Thoracic aorta (tissue), 2 donors: ENCODE data around the gene TM4SF1. TPM values are rescaled to one million over a fixed set of nuclear protein-coding genes. Genes with fewer than 3 reads are reported as not detected.

Experiments
- ATAC-seq: fragments of 150-250 bp; one replicate; pipeline ENCODE4 v1.8.0; 2017; ENCODE audit warnings: low read depth; ENCODE audit not compliant: insufficient number of reproducible peaks, low FRiP score
- DNase-seq: peaks from one replicate; pipeline ENCODE4 v3.0.0-alpha.2; 2020; ENCODE audit warnings: low spot score
- H3K27ac ChIP-seq, 2 donors: fragments of 200-600 bp; sonication (generic); 1 replicate in 1 of 2; 2 replicates in 1 of 2; pipeline ENCODE4 v1.5.1; 2016; ENCODE audit warnings: mild to moderate bottlenecking in 2 of 2, moderate library complexity in 2 of 2
- H3K27me3 ChIP-seq: fragments of 200-600 bp; sonication (generic); replicated peaks from 2 replicates; pipeline ENCODE4 v1.6.0; 2016; ENCODE audit warnings: mild to moderate bottlenecking; ENCODE audit not compliant: insufficient read depth
- H3K36me3 ChIP-seq: fragments of 200-600 bp; sonication (generic); one replicate; pipeline ENCODE4 v1.5.1; 2016
- H3K4me1 ChIP-seq, 2 donors: fragments of 200-600 bp; sonication (generic); 1 replicate in 1 of 2; 2 replicates in 1 of 2; pipeline versions ENCODE4 v1.5.1 to v1.6.0; 2016; ENCODE audit warnings: low read depth in 2 of 2, mild to moderate bottlenecking in 1 of 2; ENCODE audit not compliant: control insufficient read depth in 1 of 2
- H3K4me3 ChIP-seq: fragments of 200-600 bp; sonication (generic); 2 replicates; pipeline ENCODE4 v1.5.1; 2016; ENCODE audit warnings: mild to moderate bottlenecking
- H3K9me3 ChIP-seq: fragments of 200-600 bp; sonication (generic); 2 replicates; pipeline ENCODE4 v1.5.1; 2016
- total RNA-seq, 2 donors: library from RNA; depleted of rRNA; stranded (reverse); fragments of >200 nt; gene quantifications; one replicate each; pipeline versions ENCODE4 v1.1.0 to v1.2.3, GENCODE V29; 2016
- TF ChIP-seq, protein P1 (sequence below): fragments of 200-600 bp; sonication (generic); IDR thresholded peaks from one replicate; pipeline ENCODE4 v1.5.1; 2019; ENCODE audit warnings: antibody characterized with exemption

Gene TM4SF1
- total RNA-seq, 2 donors from 2014 or later, result 227 to 342 TPM

DNA sequence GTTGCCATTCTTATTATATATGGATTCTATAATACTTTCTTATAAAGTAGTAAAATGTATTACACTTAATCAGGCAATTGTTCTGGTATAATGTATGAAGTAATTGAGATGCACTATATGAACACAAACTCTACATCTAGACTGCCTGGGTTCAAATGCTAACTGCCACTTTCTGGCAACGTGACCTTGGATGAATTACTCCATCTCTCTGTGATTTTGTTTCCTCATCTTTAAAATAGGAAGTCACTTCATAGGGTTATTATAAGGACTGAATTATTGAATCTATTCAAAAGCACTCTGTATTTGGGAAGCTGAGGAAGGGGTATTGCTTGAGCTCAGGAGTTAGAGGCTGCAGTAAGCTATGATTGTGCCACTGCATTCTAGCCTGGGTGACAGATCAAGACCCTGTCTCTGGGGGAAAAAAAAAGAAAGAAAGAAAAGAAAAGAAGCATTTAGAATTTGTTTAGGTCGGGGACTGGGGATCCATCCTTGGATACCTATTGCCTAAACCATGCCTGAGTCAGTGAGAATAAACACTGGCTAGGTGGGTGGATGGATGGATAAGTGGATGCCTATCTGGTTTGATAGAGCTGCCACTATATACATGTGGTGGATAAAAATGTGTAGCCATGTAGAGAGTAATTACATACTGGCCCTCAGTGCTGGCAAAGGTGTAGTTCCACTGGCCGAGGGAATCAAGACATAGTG, 2.5 kb downstream of the TM4SF1 start:
- peak overlapping the region; percentile 71 for H3K4me3 ChIP-seq
- H3K36me3 ChIP-seq, result peaks cover 3% of the 10 kb centered on the region
- TF ChIP-seq, protein P1, sequence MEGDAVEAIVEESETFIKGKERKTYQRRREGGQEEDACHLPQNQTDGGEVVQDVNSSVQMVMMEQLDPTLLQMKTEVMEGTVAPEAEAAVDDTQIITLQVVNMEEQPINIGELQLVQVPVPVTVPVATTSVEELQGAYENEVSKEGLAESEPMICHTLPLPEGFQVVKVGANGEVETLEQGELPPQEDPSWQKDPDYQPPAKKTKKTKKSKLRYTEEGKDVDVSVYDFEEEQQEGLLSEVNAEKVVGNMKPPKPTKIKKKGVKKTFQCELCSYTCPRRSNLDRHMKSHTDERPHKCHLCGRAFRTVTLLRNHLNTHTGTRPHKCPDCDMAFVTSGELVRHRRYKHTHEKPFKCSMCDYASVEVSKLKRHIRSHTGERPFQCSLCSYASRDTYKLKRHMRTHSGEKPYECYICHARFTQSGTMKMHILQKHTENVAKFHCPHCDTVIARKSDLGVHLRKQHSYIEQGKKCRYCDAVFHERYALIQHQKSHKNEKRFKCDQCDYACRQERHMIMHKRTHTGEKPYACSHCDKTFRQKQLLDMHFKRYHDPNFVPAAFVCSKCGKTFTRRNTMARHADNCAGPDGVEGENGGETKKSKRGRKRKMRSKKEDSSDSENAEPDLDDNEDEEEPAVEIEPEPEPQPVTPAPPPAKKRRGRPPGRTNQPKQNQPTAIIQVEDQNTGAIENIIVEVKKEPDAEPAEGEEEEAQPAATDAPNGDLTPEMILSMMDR, result no peak
- peaks cover 24 to 70% of the 10 kb centered on the region in 2 donors for H3K4me1 ChIP-seq
- no peaks in the 10 kb centered on the region for H3K27me3 ChIP-seq
- ATAC-seq, result no peak
- H3K27ac ChIP-seq, result peak overlapping the region in 1 of 2 donors; percentile 70
- no peak for DNase-seq
- no peaks in the 10 kb centered on the region for H3K9me3 ChIP-seq

- Histone ChIP-seq H3K9me3 (no peaks in the 10 kb centered on the region), H3K4me3 (peak overlapping the region; percentile 71), H3K27me3 (no peaks in the 10 kb centered on the region), H3K36me3 (peaks cover 7% of the 10 kb centered on the region), H3K4me1 (peaks cover 26 to 74% of the 10 kb centered on the region in 2 donors), H3K27ac (no peak overlapping the region)
- no peak for DNase-seq
- no peak for ATAC-seq
- TF ChIP-seq, protein P1, result no peak
These were observed 3.1 kb downstream of the TM4SF1 start for GRCh38 chr3:149374391-149374790.

DNA sequence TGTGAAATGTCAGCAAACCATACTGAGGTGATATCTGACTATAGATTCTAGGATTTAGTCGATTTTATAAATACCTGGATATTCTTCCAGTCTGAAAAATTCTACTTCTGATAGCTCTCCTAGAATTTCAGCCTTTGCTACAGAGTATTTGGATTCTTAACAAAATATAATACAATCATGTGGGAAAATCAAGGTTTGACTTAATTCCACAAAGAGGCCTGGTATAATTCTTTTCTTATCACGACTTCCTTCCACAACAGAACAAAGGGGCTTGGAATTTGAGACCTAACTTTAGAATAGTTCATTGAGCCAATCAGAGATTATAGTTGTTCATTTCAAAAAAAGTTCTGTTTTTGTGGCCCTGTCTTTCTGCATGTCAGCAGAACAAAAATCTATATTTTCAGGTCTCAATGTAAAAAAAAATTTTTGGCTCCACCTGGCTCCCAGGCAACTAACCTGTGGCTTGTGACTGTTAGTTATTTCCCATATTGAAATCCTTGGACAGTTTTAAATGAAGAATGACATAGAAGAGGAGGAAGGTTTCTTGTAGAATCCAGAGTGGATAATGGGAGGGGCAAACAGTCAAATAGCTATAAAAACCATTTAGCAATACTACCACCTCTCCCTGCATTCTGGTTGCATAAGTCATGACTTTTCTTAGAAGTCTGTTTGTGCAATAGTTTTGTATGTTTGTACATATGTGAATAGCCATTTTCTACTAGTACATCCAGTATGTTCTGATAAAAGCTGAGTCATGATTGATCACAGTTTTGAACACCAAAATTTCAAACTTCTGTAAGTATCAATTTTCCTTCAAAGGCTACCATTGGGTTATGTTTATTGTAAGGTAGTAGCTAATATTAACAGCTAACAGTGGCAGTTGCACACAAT, 4.0 kb downstream of the TM4SF1 start:
- Histone ChIP-seq H3K4me1 (peaks cover 26 to 70% of the 10 kb centered on the region in 2 donors), H3K27me3 (no peaks in the 10 kb centered on the region), H3K4me3 (no peak overlapping the region), H3K27ac (peak overlapping the region in 1 of 2 donors; percentile 45), H3K36me3 (peaks cover 7% of the 10 kb centered on the region), H3K9me3 (no peaks in the 10 kb centered on the region)
- ATAC-seq (no peak), DNase-seq (no peak)
- TF ChIP-seq, protein P1, result no peak

- Histone ChIP-seq H3K27me3 (no peaks in the 10 kb centered on the region), H3K9me3 (no peaks in the 10 kb centered on the region), H3K36me3 (peaks cover 7% of the 10 kb centered on the region), H3K27ac (peak overlapping the region in 1 of 2 donors; percentile 40), H3K4me3 (no peak overlapping the region), H3K4me1 (peaks cover 26 to 72% of the 10 kb centered on the region in 2 donors)
- DNase-seq (no peak), ATAC-seq (no peak)
- TF ChIP-seq, protein P1, result no peak
These were observed 5.7 kb downstream of the TM4SF1 start for GRCh38 chr3:149371723-149372114.

- peaks cover 7% of the 10 kb centered on the region for H3K36me3 ChIP-seq
These were observed 6.3 kb downstream of the TM4SF1 start for GRCh38 chr3:149371001-149371722.

More at GRCh38 chr3:149371001-149371722, 6.3 kb downstream of the TM4SF1 start:
- H3K4me3 ChIP-seq, result no peak overlapping the region
- ATAC-seq (no peak), DNase-seq (no peak)
- H3K27ac ChIP-seq, result peak overlapping the region; percentile 40 to 58
- no peaks in the 10 kb centered on the region for H3K9me3 ChIP-seq
- peaks cover 26 to 72% of the 10 kb centered on the region in 2 donors for H3K4me1 ChIP-seq
- no peaks in the 10 kb centered on the region for H3K27me3 ChIP-seq
- TF ChIP-seq, protein P1, result no peak
